SK-N-SH (cell line): ENCODE data around the gene XRCC3. TPM values are rescaled to one million over a fixed set of nuclear protein-coding genes. Genes with fewer than 3 reads are reported as not detected.

ENCODE experiments used
- CTCF ChIA-PET: fragments of 300-600, 350-600 bp; formaldehyde crosslinking; extraction: SDS; loops from one replicate; lab custom pipeline; 2021; lab: Yijun Ruan, JAX
- POLR2A ChIA-PET: fragments of 350-600 bp; sonication (Branson Sonifier 250); formaldehyde crosslinking; extraction: SDS; loops from one replicate; lab custom pipeline; 2020; ENCODE audit warnings: antibody characterized with exemption, inconsistent platforms; lab: Yijun Ruan, JAX
- DNase-seq: peaks from one replicate; pipeline ENCODE4 v3.0.0; 2012
- H2AFZ ChIP-seq: fragments of 200-600 bp; sonication (generic); 2 replicates; pipeline ENCODE4 v1.8.1; 2016; ENCODE audit warnings: antibody characterized with exemption, mild to moderate bottlenecking, low read depth
- H3F3A ChIP-seq: fragments of 200-600 bp; sonication (generic); replicated peaks from 2 replicates; pipeline ENCODE3; 2016; ENCODE audit warnings: antibody characterized with exemption, mild to moderate bottlenecking; ENCODE audit not compliant: insufficient read depth
- H3K27ac ChIP-seq, 2 experiments: fragments of 200-500 bp in 1 of 2; fragments of 200-600 bp in 1 of 2; sonication (Bioruptor generic) in 1 of 2; sonication (generic), shearing (Covaris generic) in 1 of 2; 2 replicates each; pipeline versions ENCODE4 v1.5.1 to v1.6.1; 2014 to 2016; ENCODE audit warnings: low read depth in 2 of 2, inconsistent platforms in 1 of 2, low read length in 1 of 2, mild to moderate bottlenecking in 1 of 2, mixed read lengths in 1 of 2
- H3K27me3 ChIP-seq: fragments of 200-600 bp; sonication (generic), shearing (Covaris generic); 2 replicates; pipeline ENCODE4 v1.6.1; 2016; ENCODE audit warnings: mixed run types; ENCODE audit not compliant: insufficient read depth
- H3K36me3 ChIP-seq, 2 experiments: fragments of 200-500 bp in 1 of 2; fragments of 200-600 bp in 1 of 2; sonication (Bioruptor generic) in 1 of 2; sonication (generic) in 1 of 2; replicated peaks in 1 of 2; 2 replicates each; pipeline versions ENCODE3 to v1.5.1; 2014 to 2016; ENCODE audit warnings: low read length in 1 of 2, mild to moderate bottlenecking in 1 of 2; ENCODE audit not compliant: insufficient read depth in 2 of 2, control insufficient read depth in 1 of 2
- H3K4me1 ChIP-seq, 2 experiments: fragments of 200-500 bp in 1 of 2; fragments of 200-600 bp in 1 of 2; sonication (Bioruptor generic) in 1 of 2; sonication (generic), shearing (Covaris generic) in 1 of 2; 2 replicates each; pipeline versions ENCODE4 v1.5.1 to v1.6.1; 2014 to 2016; ENCODE audit warnings: low read depth in 1 of 2, low read length in 1 of 2, mixed run types in 1 of 2; ENCODE audit not compliant: insufficient read depth in 2 of 2, control insufficient read depth in 1 of 2
- H3K4me2 ChIP-seq: fragments of 200-600 bp; sonication (generic), shearing (Covaris generic); 2 replicates; pipeline ENCODE4 v1.6.1; 2017; ENCODE audit warnings: mixed run types
- H3K4me3 ChIP-seq, 2 experiments: fragments of 200-500 bp in 1 of 2; fragments of 200-600 bp in 1 of 2; sonication (Bioruptor generic) in 1 of 2; sonication (generic), shearing (Covaris generic) in 1 of 2; 2 replicates each; pipeline versions ENCODE4 v1.5.1 to v1.8.1; 2014 to 2016; ENCODE audit warnings: low read depth in 2 of 2, inconsistent platforms in 1 of 2, low read length in 1 of 2, mild to moderate bottlenecking in 1 of 2, mixed read lengths in 1 of 2, moderate library complexity in 1 of 2
- H3K79me2 ChIP-seq: fragments of 200-600 bp; sonication (generic); 2 replicates; pipeline ENCODE4 v1.8.1; 2017; ENCODE audit warnings: mild to moderate bottlenecking; ENCODE audit not compliant: insufficient read depth
- H3K9ac ChIP-seq: fragments of 200-600 bp; sonication (generic); 2 replicates; pipeline ENCODE4 v1.6.1; 2017; ENCODE audit warnings: mixed run types
- H3K9me2 ChIP-seq: fragments of 200-600 bp; sonication (generic); 2 replicates; pipeline ENCODE4 v1.6.1; 2017; ENCODE audit warnings: mixed run types
- H3K9me3 ChIP-seq: fragments of 200-600 bp; sonication (generic); 2 replicates; pipeline ENCODE4 v1.6.1; 2017; ENCODE audit warnings: mixed run types, mild to moderate bottlenecking, moderate library complexity
- H4K20me1 ChIP-seq: fragments of 200-600 bp; sonication (generic); 2 replicates; pipeline ENCODE4 v1.6.1; 2017; ENCODE audit warnings: mild to moderate bottlenecking, mixed run types; ENCODE audit not compliant: insufficient read depth
- FOSL2 ChIP-seq: IDR thresholded peaks from 2 replicates; pipeline ENCODE4 v1.4.0; 2012; ENCODE audit warnings: low read depth, mild to moderate bottlenecking, moderate library complexity, borderline replicate concordance
- FOXJ3 ChIP-seq: sonication (generic); formaldehyde crosslinking; IDR thresholded peaks from 2 replicates; pipeline ENCODE4 v1.5.1; 2020; ENCODE audit warnings: mild to moderate bottlenecking, missing genetic modification reagents
- FOXM1 ChIP-seq: IDR thresholded peaks from 2 replicates; pipeline ENCODE4 v1.4.0; 2012; ENCODE audit warnings: low read depth, mild to moderate bottlenecking
- GABPA ChIP-seq: IDR thresholded peaks from 2 replicates; pipeline ENCODE4 v1.4.0; 2012; ENCODE audit warnings: low read depth, mild to moderate bottlenecking
- GATA2 ChIP-seq: sonication (generic); formaldehyde crosslinking; IDR thresholded peaks from 2 replicates; pipeline ENCODE4 v1.5.0; 2020; ENCODE audit warnings: mild to moderate bottlenecking, missing genetic modification reagents
- MEF2A ChIP-seq: IDR thresholded peaks from 2 replicates; pipeline ENCODE4 v1.4.0; 2012; ENCODE audit warnings: low read depth, borderline replicate concordance
- MXI1 ChIP-seq: IDR thresholded peaks from 2 replicates; pipeline ENCODE4 v1.6.1; 2012; ENCODE audit warnings: mild to moderate bottlenecking, low read depth, low read length, improper control_type of control experiment
- NRF1 ChIP-seq: IDR thresholded peaks from 2 replicates; pipeline ENCODE4 v1.6.1; 2012; ENCODE audit warnings: low read depth, mild to moderate bottlenecking, low read length
- RAD21 ChIP-seq: IDR thresholded peaks from 2 replicates; pipeline ENCODE4 v1.6.1; 2012; ENCODE audit warnings: mild to moderate bottlenecking, low read length
- TAF1 ChIP-seq: IDR thresholded peaks from 2 replicates; pipeline ENCODE4 v1.6.1; 2012; ENCODE audit warnings: low read depth, mild to moderate bottlenecking, low read length, moderate library complexity, borderline replicate concordance
- TEAD4 ChIP-seq: IDR thresholded peaks from 2 replicates; pipeline ENCODE4 v1.4.0; 2012; ENCODE audit warnings: mild to moderate bottlenecking, borderline replicate concordance; ENCODE audit not compliant: insufficient read depth
- WGBS: methylation state at CpG from one replicate; pipeline ENCODE4 v1.1.6; 2017; ENCODE audit warnings: low lambda C conversion rate; 5-methylcytosine and 5-hydroxymethylcytosine counted together
- polyA plus RNA-seq, 3 experiments: library from polyadenylated mRNA; depleted of rRNA; stranded (reverse); fragments of >200 nt; gene quantifications; 2 replicates each; pipeline ENCODE4 v1.2.3, GENCODE V29; 2012
- TF ChIP-seq, protein P1 (sequence below): IDR thresholded peaks from 2 replicates; pipeline ENCODE4 v1.6.1; 2012; ENCODE audit warnings: mild to moderate bottlenecking, low read depth, low read length, moderate library complexity
- TF ChIP-seq, protein P2 (sequence below): IDR thresholded peaks from 2 replicates; pipeline ENCODE4 v1.4.0; 2012; ENCODE audit warnings: low read depth, borderline replicate concordance

XRCC3 gene
- polyA plus RNA-seq, 1 of the 3 experiments (the other 2 are of a cell fraction), result 11.7 TPM

DNA sequence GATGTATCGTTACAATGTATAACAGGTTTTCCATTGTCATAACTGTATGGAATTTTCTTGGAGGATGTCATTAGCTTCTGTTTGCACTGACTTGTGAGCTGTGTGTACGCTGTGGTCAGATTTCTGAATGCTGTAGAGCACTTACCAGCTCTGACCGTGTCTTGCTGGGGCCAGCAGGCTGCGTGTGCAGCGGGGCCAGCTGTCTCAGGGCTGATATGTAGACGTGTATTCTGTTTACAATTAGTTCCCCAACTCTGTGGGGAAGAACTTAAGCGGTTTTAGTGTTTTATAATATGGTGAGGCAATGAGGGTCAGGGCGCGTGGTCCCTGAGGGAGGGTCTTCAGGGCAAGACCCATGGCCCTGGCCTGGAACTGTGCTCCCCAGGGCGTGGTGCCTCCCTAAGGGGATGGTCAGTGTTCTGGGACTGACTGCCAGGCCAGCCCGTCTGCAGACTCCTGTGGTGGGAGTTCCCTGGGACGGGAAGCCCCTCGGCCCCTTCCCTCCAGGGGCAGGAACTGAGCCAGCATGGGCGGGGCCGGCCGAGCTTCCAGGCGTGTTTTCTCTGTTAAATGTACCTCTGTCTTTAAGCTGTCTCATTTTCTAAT is 18.7 kb downstream of the XRCC3 start:
- H2AFZ ChIP-seq, result no peak overlapping the region
- peak overlapping the region in 1 of 2 experiments; percentile 45; a peak in 2 of 4 replicates for H3K27ac ChIP-seq
- no peak for DNase-seq
- ChIA-PET POLR2A (interaction anchor here (1.4 kb wide), 1 partner anchor 19 kb away, joined by 4 read pairs; the partner anchor contains the start of genes XRCC3 and ZFYVE21), CTCF (interaction anchor here (1.0 to 1.7 kb wide), 3 partner anchors 17 to 392 kb away, joined by 3 to 8 read pairs (median 4); no protein-coding TSS in a partner anchor)
- H3K79me2 ChIP-seq, result peaks cover 38% of the 10 kb centered on the region
- 65% methylated on average over 15 of the region's 17 CpGs for WGBS
- TF ChIP-seq FOXJ3 (CRISPR knock-in tag) (no peak), MEF2A (no peak), TEAD4 (no peak), GATA2 (CRISPR knock-in tag) (no peak), MXI1 (no peak), NRF1 (no peak), TAF1 (no peak), FOSL2 (no peak), FOXM1 (no peak), RAD21 (no peak), GABPA (no peak)
- TF ChIP-seq, protein P1, sequence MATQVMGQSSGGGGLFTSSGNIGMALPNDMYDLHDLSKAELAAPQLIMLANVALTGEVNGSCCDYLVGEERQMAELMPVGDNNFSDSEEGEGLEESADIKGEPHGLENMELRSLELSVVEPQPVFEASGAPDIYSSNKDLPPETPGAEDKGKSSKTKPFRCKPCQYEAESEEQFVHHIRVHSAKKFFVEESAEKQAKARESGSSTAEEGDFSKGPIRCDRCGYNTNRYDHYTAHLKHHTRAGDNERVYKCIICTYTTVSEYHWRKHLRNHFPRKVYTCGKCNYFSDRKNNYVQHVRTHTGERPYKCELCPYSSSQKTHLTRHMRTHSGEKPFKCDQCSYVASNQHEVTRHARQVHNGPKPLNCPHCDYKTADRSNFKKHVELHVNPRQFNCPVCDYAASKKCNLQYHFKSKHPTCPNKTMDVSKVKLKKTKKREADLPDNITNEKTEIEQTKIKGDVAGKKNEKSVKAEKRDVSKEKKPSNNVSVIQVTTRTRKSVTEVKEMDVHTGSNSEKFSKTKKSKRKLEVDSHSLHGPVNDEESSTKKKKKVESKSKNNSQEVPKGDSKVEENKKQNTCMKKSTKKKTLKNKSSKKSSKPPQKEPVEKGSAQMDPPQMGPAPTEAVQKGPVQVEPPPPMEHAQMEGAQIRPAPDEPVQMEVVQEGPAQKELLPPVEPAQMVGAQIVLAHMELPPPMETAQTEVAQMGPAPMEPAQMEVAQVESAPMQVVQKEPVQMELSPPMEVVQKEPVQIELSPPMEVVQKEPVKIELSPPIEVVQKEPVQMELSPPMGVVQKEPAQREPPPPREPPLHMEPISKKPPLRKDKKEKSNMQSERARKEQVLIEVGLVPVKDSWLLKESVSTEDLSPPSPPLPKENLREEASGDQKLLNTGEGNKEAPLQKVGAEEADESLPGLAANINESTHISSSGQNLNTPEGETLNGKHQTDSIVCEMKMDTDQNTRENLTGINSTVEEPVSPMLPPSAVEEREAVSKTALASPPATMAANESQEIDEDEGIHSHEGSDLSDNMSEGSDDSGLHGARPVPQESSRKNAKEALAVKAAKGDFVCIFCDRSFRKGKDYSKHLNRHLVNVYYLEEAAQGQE, result no peak
- TF ChIP-seq, protein P2, sequence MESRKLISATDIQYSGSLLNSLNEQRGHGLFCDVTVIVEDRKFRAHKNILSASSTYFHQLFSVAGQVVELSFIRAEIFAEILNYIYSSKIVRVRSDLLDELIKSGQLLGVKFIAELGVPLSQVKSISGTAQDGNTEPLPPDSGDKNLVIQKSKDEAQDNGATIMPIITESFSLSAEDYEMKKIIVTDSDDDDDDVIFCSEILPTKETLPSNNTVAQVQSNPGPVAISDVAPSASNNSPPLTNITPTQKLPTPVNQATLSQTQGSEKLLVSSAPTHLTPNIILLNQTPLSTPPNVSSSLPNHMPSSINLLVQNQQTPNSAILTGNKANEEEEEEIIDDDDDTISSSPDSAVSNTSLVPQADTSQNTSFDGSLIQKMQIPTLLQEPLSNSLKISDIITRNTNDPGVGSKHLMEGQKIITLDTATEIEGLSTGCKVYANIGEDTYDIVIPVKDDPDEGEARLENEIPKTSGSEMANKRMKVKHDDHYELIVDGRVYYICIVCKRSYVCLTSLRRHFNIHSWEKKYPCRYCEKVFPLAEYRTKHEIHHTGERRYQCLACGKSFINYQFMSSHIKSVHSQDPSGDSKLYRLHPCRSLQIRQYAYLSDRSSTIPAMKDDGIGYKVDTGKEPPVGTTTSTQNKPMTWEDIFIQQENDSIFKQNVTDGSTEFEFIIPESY, result no peak
- H3K4me2 ChIP-seq, result no peak overlapping the region
- H3K36me3 ChIP-seq, result peaks cover 31 to 69% of the 10 kb centered on the region in 2 experiments
- no peak overlapping the region for H3K4me3 ChIP-seq
- no peaks in the 10 kb centered on the region for H3K9me2 ChIP-seq
- H3K27me3 ChIP-seq, result no peaks in the 10 kb centered on the region
- H3K9me3 ChIP-seq, result no peaks in the 10 kb centered on the region
- no peak overlapping the region for H3K9ac ChIP-seq
- peaks cover 21% of the 10 kb centered on the region for H4K20me1 ChIP-seq
- peaks cover 15% of the 10 kb centered on the region for H3F3A ChIP-seq
- H3K4me1 ChIP-seq, result peaks cover 0 to 39% of the 10 kb centered on the region in 2 experiments; a peak in 1 of 4 replicates
